Measurements from ENCODE around the gene COA1. TPM values are rescaled to one million over a fixed set of nuclear protein-coding genes. Genes with fewer than 3 reads are reported as not detected.
A peak's percentile ranks its signal among the peaks of the same experiment; 100 is the strongest.

COA1 gene
- polyA plus RNA-seq, 1 of the 3 experiments (the other 2 are of a cell fraction), result 42.8 TPM

GRCh38 chr7:43700059-43700501 lies 29.2 kb downstream of the COA1 start (continued):
- TF ChIP-seq GATA2 (CRISPR knock-in tag; IDR thresholded peaks at IDR 0.05) (no peak), NFIC (IDR thresholded peaks at IDR 0.05; ENCODE audit: borderline replicate concordance) (no peak), CTCF (IDR thresholded peaks at IDR 0.05) (peak; percentile 94), JUND (IDR thresholded peaks at IDR 0.05) (no peak), GABPA (IDR thresholded peaks at IDR 0.05; ENCODE audit: low read depth) (no peak), FOXM1 (IDR thresholded peaks at IDR 0.05; ENCODE audit: low read depth) (no peak), FOXJ3 (CRISPR knock-in tag; IDR thresholded peaks at IDR 0.05) (no peak), MXI1 (IDR thresholded peaks at IDR 0.05; ENCODE audit: low read depth, low read length) (no peak), TAF1 (IDR thresholded peaks at IDR 0.05; ENCODE audit: borderline replicate concordance, low read depth, low read length) (no peak), SMC3 (IDR thresholded peaks at IDR 0.05; ENCODE audit: low read depth, low read length) (peak; percentile 86)
- TF ChIP-seq, protein P1, sequence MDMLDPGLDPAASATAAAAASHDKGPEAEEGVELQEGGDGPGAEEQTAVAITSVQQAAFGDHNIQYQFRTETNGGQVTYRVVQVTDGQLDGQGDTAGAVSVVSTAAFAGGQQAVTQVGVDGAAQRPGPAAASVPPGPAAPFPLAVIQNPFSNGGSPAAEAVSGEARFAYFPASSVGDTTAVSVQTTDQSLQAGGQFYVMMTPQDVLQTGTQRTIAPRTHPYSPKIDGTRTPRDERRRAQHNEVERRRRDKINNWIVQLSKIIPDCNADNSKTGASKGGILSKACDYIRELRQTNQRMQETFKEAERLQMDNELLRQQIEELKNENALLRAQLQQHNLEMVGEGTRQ (IDR thresholded peaks at IDR 0.05; ENCODE audit: borderline replicate concordance, low read depth, low read length), result no peak
- TF ChIP-seq, protein P2, sequence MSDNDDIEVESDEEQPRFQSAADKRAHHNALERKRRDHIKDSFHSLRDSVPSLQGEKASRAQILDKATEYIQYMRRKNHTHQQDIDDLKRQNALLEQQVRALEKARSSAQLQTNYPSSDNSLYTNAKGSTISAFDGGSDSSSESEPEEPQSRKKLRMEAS (IDR thresholded peaks at IDR 0.05; ENCODE audit: low read depth), result no peak
- TF ChIP-seq, protein P3, sequence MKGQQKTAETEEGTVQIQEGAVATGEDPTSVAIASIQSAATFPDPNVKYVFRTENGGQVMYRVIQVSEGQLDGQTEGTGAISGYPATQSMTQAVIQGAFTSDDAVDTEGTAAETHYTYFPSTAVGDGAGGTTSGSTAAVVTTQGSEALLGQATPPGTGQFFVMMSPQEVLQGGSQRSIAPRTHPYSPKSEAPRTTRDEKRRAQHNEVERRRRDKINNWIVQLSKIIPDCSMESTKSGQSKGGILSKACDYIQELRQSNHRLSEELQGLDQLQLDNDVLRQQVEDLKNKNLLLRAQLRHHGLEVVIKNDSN (IDR thresholded peaks at IDR 0.05; ENCODE audit: borderline replicate concordance, low read depth), result no peak
- TF ChIP-seq, protein P4, sequence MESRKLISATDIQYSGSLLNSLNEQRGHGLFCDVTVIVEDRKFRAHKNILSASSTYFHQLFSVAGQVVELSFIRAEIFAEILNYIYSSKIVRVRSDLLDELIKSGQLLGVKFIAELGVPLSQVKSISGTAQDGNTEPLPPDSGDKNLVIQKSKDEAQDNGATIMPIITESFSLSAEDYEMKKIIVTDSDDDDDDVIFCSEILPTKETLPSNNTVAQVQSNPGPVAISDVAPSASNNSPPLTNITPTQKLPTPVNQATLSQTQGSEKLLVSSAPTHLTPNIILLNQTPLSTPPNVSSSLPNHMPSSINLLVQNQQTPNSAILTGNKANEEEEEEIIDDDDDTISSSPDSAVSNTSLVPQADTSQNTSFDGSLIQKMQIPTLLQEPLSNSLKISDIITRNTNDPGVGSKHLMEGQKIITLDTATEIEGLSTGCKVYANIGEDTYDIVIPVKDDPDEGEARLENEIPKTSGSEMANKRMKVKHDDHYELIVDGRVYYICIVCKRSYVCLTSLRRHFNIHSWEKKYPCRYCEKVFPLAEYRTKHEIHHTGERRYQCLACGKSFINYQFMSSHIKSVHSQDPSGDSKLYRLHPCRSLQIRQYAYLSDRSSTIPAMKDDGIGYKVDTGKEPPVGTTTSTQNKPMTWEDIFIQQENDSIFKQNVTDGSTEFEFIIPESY (IDR thresholded peaks at IDR 0.05; ENCODE audit: borderline replicate concordance, low read depth), result no peak
